Raji (cell line): ENCODE results near the gene AKAP12.
A peak's percentile ranks its signal among the peaks of the same experiment; 100 is the strongest.

ENCODE experiments used
- POLR2A ChIP-seq: IDR thresholded peaks from 2 replicates; pipeline ENCODE4 v1.6.1; 2011; ENCODE audit warnings: low read depth, low read length, control low read depth; ENCODE audit not compliant: insufficient read depth

AKAP12 gene

GRCh38 chr6:151257985-151258445 lies 18.2 kb downstream of the AKAP12 start:
- no peak for TF ChIP-seq POLR2A

- TF ChIP-seq POLR2A = no peak
These were observed 20.4 kb downstream of the AKAP12 start for GRCh38 chr6:151260205-151260604.

GRCh38 chr6:151263035-151263434 lies 23.3 kb downstream of the AKAP12 start:
- TF ChIP-seq POLR2A = no peak

GRCh38 chr6:151263967-151264366 lies 24.2 kb downstream of the AKAP12 start:
- TF ChIP-seq POLR2A = no peak

GRCh38 chr6:151265282-151265681 lies 25.5 kb downstream of the AKAP12 start:
- no peak for TF ChIP-seq POLR2A

GRCh38 chr6:151269321-151269995 lies 29.7 kb downstream of the AKAP12 start:
- TF ChIP-seq POLR2A = no peak

GRCh38 chr6:151275121-151275520 lies 35.4 kb downstream of the AKAP12 start:
- TF ChIP-seq POLR2A = no peak

- no peak for TF ChIP-seq POLR2A
These were observed 35.8 kb downstream of the AKAP12 start for GRCh38 chr6:151275566-151275965.

GRCh38 chr6:151276112-151276740 lies 36.5 kb downstream of the AKAP12 start:
- TF ChIP-seq POLR2A = no peak

GRCh38 chr6:151279891-151280290 lies 40.1 kb downstream of the AKAP12 start:
- TF ChIP-seq POLR2A = no peak

GRCh38 chr6:151280859-151281258 lies 41.1 kb downstream of the AKAP12 start:
- no peak for TF ChIP-seq POLR2A

GRCh38 chr6:151284012-151284411 lies 44.2 kb downstream of the AKAP12 start:
- no peak for TF ChIP-seq POLR2A

GRCh38 chr6:151284548-151285017 lies 44.8 kb downstream of the AKAP12 start:
- TF ChIP-seq POLR2A = 0 out of 2 replicates have a peak, but pooled peaks have one; percentile 12

- TF ChIP-seq POLR2A = no peak
These were observed 45.4 kb downstream of the AKAP12 start for GRCh38 chr6:151285122-151285521.

GRCh38 chr6:151286214-151286613 lies 46.4 kb downstream of the AKAP12 start:
- TF ChIP-seq POLR2A = no peak

GRCh38 chr6:151288712-151289398 lies 49.1 kb downstream of the AKAP12 start:
- no peak for TF ChIP-seq POLR2A
